ENCODE data around the gene GABRA5. TPM values are rescaled to one million over a fixed set of nuclear protein-coding genes. Genes with fewer than 3 reads are reported as not detected.
"Not testable (repeated sequence)": the region's sequence is repeated elsewhere in the genome, so short reads cannot be mapped to it uniquely, and the experiment has no call there.

The GABRA5 gene
- total and polyA plus RNA-seq, 2 experiments from 2014 or later = 0.10 TPM; not detected in 1

DNA sequence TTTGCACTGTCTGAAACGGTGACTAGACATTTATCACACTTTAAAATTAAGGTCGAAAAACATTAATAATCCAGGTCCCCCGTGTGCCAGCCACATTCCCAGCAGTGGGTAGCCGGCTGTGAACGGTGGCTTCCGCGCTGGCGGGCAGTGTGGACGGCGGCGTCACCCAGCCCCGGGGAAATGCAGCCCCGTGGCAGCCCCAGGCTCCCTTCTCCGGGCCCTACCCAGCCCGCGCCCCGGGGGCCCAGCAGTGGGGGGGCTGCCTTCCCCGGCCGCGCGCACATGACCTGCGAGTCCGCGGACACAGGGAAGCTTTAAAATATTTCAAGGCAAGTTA, 25.3 kb downstream of the GABRA5 start:
- no peak overlapping the region for H3K4me2 ChIP-seq
- no peaks in the 10 kb centered on the region for H3K9me2 ChIP-seq (replicated peaks; ENCODE audit: insufficient read depth)
- no peaks in the 10 kb centered on the region for H4K20me1 ChIP-seq (ENCODE audit: insufficient read depth, poor library complexity, severe bottlenecking)
- H3K9me3 ChIP-seq (ENCODE audit: low read depth) = no peaks in the 10 kb centered on the region
- H2AFZ ChIP-seq = no peak overlapping the region
- H3K36me3 ChIP-seq (replicated peaks; ENCODE audit: insufficient read depth, low read depth) = no peaks in the 10 kb centered on the region
- H3K27me3 ChIP-seq = no peaks in the 10 kb centered on the region
- H3K4me1 ChIP-seq (ENCODE audit: insufficient read depth) = no peaks in the 10 kb centered on the region
- H3K79me2 ChIP-seq = no peaks in the 10 kb centered on the region
- 91% methylated on average over 24 of the region's 24 CpGs for WGBS (ENCODE audit: low lambda C conversion rate, missing lambda C conversion rate)
- TF ChIP-seq EZH2phosphoT487 (IDR thresholded peaks at IDR 0.05; ENCODE audit: low read depth, severe bottlenecking, unreplicated experiment) = no peak
- no peak for TF ChIP-seq EZH2 (IDR thresholded peaks at IDR 0.05; ENCODE audit: borderline replicate concordance)
- H3K27ac ChIP-seq = no peak overlapping the region
- DNase-seq (ENCODE audit: low spot score) = no peak
- no peak overlapping the region for H3K4me3 ChIP-seq

DNA sequence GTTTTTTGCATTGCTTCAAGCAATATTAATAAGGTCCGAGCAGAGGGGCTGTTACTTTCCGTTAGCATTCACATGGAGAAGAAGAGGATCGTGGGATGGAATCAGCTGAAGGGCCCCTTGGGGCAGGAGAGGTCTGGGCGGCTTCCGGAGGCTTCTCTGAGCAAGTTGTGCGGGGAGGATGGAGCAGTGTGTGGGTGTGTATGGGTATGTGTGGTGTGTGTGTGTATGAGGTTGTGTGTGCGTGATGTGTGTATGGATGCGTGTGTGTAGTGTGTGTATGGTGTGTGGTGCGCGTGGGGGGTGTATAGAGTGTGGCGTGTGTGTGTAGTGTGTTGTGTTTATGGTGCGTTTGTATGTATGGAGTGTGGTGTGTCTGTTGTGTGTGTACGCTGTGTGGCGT, 25.8 kb downstream of the GABRA5 start:
- no peaks in the 10 kb centered on the region for H4K20me1 ChIP-seq (ENCODE audit: insufficient read depth, poor library complexity, severe bottlenecking)
- no peak overlapping the region for H2AFZ ChIP-seq
- H3K4me1 ChIP-seq (ENCODE audit: insufficient read depth) = no peaks in the 10 kb centered on the region
- DNase-seq (ENCODE audit: low spot score) = no peak
- no peak for TF ChIP-seq EZH2phosphoT487 (IDR thresholded peaks at IDR 0.05; ENCODE audit: low read depth, severe bottlenecking, unreplicated experiment)
- no peak for TF ChIP-seq EZH2 (IDR thresholded peaks at IDR 0.05; ENCODE audit: borderline replicate concordance)
- TF ChIP-seq, protein P1, sequence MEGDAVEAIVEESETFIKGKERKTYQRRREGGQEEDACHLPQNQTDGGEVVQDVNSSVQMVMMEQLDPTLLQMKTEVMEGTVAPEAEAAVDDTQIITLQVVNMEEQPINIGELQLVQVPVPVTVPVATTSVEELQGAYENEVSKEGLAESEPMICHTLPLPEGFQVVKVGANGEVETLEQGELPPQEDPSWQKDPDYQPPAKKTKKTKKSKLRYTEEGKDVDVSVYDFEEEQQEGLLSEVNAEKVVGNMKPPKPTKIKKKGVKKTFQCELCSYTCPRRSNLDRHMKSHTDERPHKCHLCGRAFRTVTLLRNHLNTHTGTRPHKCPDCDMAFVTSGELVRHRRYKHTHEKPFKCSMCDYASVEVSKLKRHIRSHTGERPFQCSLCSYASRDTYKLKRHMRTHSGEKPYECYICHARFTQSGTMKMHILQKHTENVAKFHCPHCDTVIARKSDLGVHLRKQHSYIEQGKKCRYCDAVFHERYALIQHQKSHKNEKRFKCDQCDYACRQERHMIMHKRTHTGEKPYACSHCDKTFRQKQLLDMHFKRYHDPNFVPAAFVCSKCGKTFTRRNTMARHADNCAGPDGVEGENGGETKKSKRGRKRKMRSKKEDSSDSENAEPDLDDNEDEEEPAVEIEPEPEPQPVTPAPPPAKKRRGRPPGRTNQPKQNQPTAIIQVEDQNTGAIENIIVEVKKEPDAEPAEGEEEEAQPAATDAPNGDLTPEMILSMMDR (IDR thresholded peaks at IDR 0.05; ENCODE audit: poor library complexity) = no peak
- H3K9me3 ChIP-seq (ENCODE audit: low read depth) = no peaks in the 10 kb centered on the region
- H3K36me3 ChIP-seq (replicated peaks; ENCODE audit: insufficient read depth, low read depth) = no peaks in the 10 kb centered on the region
- WGBS (ENCODE audit: low lambda C conversion rate, missing lambda C conversion rate) = 94% methylated on average over 14 of the region's 14 CpGs
- H3K79me2 ChIP-seq = no peaks in the 10 kb centered on the region
- H3K4me3 ChIP-seq = no peak overlapping the region
- no peak overlapping the region for H3K27ac ChIP-seq
- H3K27me3 ChIP-seq = no peaks in the 10 kb centered on the region
- no peak overlapping the region for H3K4me2 ChIP-seq
- H3K9me2 ChIP-seq (replicated peaks; ENCODE audit: insufficient read depth) = no peaks in the 10 kb centered on the region

DNA sequence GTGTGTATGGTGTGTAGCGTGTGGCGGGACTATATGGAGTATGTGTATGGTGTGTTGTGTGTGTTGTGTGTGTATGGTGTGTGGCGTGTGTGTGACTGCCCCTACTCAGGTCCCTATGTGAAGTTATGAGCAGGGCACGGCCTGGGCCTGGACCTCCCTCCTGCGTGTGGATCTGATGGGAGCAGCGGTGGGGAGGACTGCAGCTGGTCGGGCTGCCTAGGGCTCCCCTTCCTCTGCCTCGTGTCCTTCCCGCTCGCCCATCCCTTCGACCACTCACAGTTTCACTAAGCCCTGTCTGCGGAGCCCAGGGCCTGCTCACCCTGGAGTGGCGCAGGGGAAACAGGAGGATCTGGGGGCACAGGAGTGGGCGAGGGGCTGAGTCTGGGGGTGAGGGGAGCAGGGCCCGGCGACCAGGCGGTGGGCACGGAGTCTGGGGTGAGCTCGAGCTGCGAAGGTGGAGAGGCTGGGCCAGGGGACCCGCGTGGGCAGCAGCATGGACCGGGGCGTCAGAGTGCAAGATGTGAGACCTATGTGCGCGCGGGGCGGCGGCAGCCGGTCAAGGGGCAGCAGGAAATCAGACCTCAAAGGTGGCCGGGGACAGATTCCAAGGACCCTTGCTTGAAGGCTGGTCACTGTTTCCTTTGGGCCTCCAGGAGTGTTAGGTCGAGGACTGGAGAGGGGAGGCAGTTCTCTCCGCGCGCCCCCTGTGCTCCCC, 26.6 kb downstream of the GABRA5 start:
- H3K4me2 ChIP-seq = no peak overlapping the region
- no peak for TF ChIP-seq EZH2 (IDR thresholded peaks at IDR 0.05; ENCODE audit: borderline replicate concordance)
- TF ChIP-seq EZH2phosphoT487 (IDR thresholded peaks at IDR 0.05; ENCODE audit: low read depth, severe bottlenecking, unreplicated experiment) = no peak
- TF ChIP-seq, protein P1 (IDR thresholded peaks at IDR 0.05; ENCODE audit: poor library complexity) = no peak
- no peak for DNase-seq (ENCODE audit: low spot score)
- no peaks in the 10 kb centered on the region for H3K27me3 ChIP-seq
- H3K27ac ChIP-seq = no peak overlapping the region
- no peaks in the 10 kb centered on the region for H3K9me3 ChIP-seq (ENCODE audit: low read depth)
- no peaks in the 10 kb centered on the region for H4K20me1 ChIP-seq (ENCODE audit: insufficient read depth, poor library complexity, severe bottlenecking)
- no peak overlapping the region for H2AFZ ChIP-seq
- no peaks in the 10 kb centered on the region for H3K79me2 ChIP-seq
- H3K9me2 ChIP-seq (replicated peaks; ENCODE audit: insufficient read depth) = no peaks in the 10 kb centered on the region
- no peaks in the 10 kb centered on the region for H3K4me1 ChIP-seq (ENCODE audit: insufficient read depth)
- no peaks in the 10 kb centered on the region for H3K36me3 ChIP-seq (replicated peaks; ENCODE audit: insufficient read depth, low read depth)
- no peak overlapping the region for H3K4me3 ChIP-seq
- WGBS (ENCODE audit: low lambda C conversion rate, missing lambda C conversion rate) = 96% methylated on average over 29 of the region's 35 CpGs

DNA sequence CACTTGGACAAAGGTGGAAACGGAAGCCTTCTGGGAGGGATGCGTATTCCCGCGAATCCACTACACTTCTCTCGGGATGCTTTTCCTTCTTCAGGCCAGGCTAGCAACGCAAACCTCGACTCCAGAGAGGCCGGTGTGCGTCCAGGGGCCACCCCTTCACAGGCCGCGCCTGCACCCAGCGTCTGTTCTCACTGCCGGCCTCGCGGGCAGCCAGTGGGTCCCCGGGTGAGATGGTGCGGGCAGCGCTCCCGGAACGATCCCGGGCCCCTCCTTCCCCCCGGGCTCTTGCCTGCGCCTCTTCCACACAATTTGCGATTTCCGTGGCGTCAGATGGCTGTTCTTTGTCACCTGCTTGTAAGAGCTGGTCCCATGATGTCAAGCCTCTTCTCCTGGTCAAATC, 27.3 kb downstream of the GABRA5 start:
- Histone ChIP-seq H3K27me3 (no peaks in the 10 kb centered on the region), H2AFZ (no peak overlapping the region), H3K9me2 (replicated peaks; ENCODE audit: insufficient read depth) (no peaks in the 10 kb centered on the region), H3K36me3 (replicated peaks; ENCODE audit: insufficient read depth, low read depth) (no peaks in the 10 kb centered on the region), H4K20me1 (ENCODE audit: insufficient read depth, poor library complexity, severe bottlenecking) (no peaks in the 10 kb centered on the region), H3K27ac (no peak overlapping the region), H3K79me2 (no peaks in the 10 kb centered on the region), H3K4me1 (ENCODE audit: insufficient read depth) (no peaks in the 10 kb centered on the region), H3K9me3 (ENCODE audit: low read depth) (no peaks in the 10 kb centered on the region), H3K4me2 (no peak overlapping the region), H3K4me3 (no peak overlapping the region)
- TF ChIP-seq, protein P1 (IDR thresholded peaks at IDR 0.05; ENCODE audit: poor library complexity) = no peak
- no peak for TF ChIP-seq EZH2phosphoT487 (IDR thresholded peaks at IDR 0.05; ENCODE audit: low read depth, severe bottlenecking, unreplicated experiment)
- TF ChIP-seq EZH2 (IDR thresholded peaks at IDR 0.05; ENCODE audit: borderline replicate concordance) = no peak
- 97% methylated on average over 25 of the region's 26 CpGs for WGBS (ENCODE audit: low lambda C conversion rate, missing lambda C conversion rate)
- no peak for DNase-seq (ENCODE audit: low spot score)

DNA sequence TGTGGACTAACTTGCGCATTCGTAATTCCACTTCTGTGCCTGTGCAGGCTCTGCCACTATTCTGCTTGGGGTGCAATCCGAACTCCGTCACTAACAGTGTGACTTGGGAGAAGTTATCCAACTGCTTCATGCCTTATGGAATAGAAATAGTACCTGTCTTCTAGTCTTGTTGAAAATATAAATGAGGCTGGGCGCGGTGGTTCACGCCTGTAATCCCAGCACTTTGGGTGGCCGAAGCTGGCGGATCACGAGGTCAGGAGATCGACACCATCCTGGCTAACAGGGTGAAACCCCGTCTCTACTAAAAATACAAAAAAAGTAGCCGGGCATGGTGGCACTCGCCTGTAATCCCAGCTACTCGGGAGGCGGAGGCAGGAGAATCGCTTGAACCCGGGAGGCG, 28.5 kb downstream of the GABRA5 start:
- H3K36me3 ChIP-seq (replicated peaks; ENCODE audit: insufficient read depth, low read depth); DNase-seq (ENCODE audit: low spot score); H3K79me2 ChIP-seq; H3K9me2 ChIP-seq (replicated peaks; ENCODE audit: insufficient read depth); H2AFZ ChIP-seq; H3K4me3 ChIP-seq; H3K27me3 ChIP-seq; H3K27ac ChIP-seq; H3K4me1 ChIP-seq (ENCODE audit: insufficient read depth); H3K4me2 ChIP-seq; H4K20me1 ChIP-seq (ENCODE audit: insufficient read depth, poor library complexity, severe bottlenecking); H3K9me3 ChIP-seq (ENCODE audit: low read depth): not testable (repeated sequence)
- WGBS (ENCODE audit: low lambda C conversion rate, missing lambda C conversion rate) = 96% methylated on average over 19 of the region's 19 CpGs

Data from hepatocyte (in vitro differentiated cells).